Tracheal epithelial cell (primary cell): ENCODE data around the gene KLHL11. TPM values are rescaled to one million over a fixed set of nuclear protein-coding genes. Genes with fewer than 3 reads are reported as not detected.

ENCODE experiments used
- total RNA-seq: library from RNA; depleted of rRNA; stranded (reverse); fragments of >200 nt; gene quantifications from 2 replicates; pipeline ENCODE4 v1.2.1, GENCODE V29; 2014

The KLHL11 gene, protein sequence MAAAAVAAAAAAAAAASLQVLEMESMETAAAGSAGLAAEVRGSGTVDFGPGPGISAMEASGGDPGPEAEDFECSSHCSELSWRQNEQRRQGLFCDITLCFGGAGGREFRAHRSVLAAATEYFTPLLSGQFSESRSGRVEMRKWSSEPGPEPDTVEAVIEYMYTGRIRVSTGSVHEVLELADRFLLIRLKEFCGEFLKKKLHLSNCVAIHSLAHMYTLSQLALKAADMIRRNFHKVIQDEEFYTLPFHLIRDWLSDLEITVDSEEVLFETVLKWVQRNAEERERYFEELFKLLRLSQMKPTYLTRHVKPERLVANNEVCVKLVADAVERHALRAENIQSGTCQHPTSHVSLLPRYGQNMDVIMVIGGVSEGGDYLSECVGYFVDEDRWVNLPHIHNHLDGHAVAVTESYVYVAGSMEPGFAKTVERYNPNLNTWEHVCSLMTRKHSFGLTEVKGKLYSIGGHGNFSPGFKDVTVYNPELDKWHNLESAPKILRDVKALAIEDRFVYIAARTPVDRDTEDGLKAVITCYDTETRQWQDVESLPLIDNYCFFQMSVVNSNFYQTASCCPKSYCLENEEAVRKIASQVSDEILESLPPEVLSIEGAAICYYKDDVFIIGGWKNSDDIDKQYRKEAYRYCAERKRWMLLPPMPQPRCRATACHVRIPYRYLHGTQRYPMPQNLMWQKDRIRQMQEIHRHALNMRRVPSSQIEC
- total RNA-seq = 30.6 and 40.3 TPM in 2 replicates

DNA sequence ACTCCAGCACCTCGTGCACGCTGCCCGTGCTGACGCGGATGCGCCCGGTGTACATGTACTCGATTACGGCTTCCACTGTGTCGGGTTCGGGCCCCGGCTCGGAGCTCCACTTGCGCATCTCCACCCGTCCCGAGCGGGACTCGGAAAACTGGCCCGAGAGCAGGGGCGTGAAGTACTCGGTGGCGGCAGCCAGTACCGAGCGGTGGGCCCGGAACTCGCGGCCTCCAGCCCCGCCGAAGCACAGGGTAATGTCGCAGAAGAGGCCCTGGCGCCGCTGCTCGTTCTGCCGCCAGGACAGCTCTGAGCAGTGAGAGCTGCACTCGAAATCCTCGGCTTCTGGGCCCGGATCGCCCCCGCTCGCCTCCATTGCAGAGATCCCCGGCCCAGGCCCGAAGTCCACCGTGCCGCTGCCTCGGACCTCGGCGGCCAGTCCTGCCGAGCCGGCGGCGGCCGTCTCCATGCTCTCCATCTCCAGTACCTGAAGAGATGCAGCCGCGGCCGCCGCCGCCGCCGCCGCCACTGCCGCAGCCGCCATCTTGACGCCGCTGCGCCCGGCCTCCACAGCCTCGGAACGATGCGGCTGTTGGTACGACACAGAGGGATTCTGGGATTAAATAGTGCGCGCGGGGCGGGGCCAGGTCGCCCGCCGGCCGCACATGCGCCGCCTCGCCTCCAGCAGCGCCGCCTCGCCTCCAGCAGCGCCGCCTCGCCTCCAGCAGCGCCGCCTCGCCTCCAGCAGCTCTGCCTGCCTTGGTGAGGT, at the start of gene KLHL11:
TSS of gene KLHL11 (minus strand) at position 588 of the 760 bp plus-strand sequence. CDS start at position 535, 53 bp downstream.

DNA sequence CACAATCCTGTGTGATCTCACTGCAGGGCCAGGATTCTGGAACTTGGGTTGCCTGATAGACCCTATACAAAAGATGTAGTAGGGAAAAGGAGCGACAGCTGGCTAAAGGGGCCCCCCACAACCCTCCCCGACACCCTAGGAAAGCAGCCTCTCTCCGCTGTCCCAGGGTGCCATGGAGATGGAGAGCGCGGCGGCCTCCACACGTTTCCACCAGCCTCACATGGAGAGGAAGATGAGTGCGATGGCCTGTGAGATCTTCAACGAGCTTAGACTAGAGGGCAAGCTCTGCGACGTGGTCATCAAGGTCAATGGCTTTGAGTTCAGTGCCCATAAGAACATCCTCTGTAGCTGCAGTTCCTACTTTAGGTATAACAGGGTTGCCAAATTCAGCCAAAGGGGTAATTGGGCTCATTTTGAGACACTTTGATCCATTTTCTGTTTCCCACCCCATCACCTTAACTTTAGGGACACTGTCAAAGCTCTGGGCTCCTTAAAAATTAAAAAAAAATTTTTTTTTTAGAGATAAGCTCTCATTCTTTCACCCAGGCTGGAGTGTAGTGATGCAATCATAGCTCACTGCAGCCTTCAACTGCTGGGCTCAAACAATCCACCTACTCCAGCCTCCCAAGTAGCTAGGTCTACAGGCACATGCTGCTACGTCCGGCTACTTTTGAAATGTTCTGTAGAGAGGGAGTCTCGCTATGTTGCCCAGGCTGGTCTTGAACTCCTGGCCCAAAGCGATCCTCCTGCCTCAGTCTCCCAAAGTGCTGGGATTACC, 27.3 kb downstream of the KLHL11 start, which contains the start of gene KLHL10:
TSS of gene KLHL10 (plus strand) at position 65 of the 778 bp plus-strand sequence. CDS start at position 173, 108 bp downstream.

DNA sequence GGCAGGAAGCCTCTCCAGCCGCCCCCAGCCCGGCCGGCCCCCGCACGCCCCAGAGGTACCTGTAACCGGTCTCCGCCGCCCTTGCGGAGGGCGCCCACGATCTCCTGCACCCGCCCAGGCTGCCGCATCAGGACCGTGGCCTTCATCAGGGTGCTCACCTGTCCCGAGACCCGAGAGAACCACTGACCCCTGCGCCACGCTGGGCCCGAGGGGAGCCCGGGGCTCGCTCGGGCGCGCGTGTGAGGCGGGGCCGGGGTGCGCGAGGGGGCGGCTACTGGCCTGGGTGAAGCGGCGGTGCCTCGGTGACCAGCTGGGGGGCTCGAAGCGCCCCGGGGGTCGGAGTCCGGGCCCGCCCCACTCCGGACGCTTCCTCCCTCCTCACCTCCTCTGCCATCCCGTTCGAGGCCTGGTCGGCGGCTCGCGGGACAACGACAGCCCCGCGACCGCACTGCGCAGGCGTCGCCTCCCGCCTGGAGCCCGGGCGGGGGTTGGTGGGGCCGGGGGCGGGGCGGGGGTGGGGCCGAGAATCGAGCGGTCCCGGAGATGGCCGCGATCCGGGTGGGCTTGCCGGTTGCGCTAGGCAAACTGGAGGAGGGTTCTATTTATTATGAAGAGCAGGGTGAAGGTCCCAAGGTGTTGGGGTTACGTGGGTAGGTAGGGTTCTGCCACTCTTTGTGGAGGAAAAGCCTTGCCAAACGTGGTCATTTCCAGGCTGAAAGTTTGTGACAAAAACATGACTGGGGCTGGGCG, 29.2 kb downstream of the KLHL11 start, which contains the start of gene NT5C3B:
TSS of gene NT5C3B (minus strand) at position 433 of the 750 bp plus-strand sequence. CDS start at position 394, 39 bp downstream.

DNA sequence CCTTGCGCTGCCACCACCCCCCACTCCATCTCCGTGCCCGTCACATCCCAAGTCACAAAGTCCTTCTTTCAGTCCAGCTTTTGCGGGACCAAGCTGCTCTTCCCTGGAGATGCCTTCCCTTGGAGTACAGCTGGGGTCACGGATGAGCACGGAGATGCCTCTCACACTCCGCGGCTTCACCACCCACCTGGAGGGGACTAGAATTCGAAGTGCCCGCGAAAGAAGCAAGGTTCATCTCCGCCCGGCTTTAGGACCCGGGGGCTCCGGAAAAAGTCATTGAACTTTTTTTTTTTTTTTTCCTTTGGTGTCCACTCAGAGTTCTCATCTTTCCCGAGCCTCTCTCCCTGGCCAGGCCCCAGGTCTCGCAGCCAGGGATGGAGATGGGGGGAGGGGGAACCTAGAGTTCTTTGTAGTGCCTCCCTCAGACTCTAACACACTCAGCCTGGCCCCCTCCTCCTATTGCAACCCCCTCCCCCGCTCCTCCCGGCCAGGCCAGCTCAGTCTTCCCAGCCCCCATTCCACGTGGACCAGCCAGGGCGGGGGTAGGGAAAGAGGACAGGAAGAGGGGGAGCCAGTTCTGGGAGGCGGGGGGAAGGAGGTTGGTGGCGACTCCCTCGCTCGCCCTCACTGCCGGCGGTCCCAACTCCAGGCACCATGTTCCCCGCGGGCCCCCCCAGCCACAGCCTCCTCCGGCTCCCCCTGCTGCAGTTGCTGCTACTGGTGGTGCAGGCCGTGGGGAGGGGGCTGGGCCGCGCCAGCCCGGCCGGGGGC, 52.7 kb downstream of the KLHL11 start, which contains the start of gene FKBP10:
TSS of gene FKBP10 (plus strand) at position 624 of the 771 bp plus-strand sequence. CDS start at position 655, 31 bp downstream.

DNA sequence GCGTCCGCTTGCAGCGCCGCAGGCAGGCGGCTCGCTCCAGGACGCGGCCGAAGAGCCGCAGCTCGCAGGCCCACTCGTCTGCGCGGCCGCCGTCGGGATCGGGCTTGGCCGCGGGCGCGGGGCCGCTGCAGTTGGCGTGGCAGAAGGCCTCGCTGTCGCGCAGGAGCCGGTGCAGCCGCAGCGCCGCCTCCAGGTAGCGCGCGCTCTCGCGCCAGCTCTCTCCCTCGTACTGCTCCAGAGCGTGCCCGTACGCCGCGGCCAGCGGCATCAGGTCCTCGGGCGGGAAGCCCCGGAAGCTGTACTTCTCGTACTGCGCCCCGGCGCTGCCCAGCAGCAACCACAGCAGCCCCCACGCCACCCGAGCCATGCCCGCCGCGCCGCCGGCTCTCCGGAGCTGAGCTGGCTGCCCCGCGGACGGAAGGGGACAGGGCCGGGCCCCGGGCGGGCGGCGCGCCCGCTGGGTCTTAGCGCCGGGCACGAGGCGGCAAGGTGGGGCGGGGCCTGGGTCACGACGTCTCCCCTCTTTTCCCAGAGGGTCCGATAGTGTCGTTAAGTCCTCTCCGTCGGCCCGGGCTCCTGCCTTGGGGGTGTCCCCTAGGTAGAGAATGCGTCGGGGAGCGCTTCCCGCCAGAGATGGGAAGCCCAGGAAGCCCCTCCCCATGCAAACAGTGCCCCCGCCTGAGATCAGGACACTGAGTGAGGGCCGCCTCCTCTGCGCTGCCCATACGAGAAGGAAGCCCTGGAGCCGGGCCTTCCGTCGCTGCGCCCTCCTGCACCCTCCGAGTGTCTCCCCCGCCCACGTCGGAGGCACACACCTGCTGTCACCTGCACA, 53.5 kb downstream of the KLHL11 start, which contains the start of gene P3H4:
TSS of gene P3H4 (minus strand) at position 401 of the 832 bp plus-strand sequence. CDS start at position 367, 34 bp downstream.

Other genes with a start within 250 kb of the KLHL11 start
- 21,656 and 29,975 TPM in 2 replicates for gene KRT17, start 240.8 kb downstream of the KLHL11 start, total RNA-seq
- 108 and 179 TPM in 2 replicates for gene EIF1, start 176.5 kb downstream of the KLHL11 start, total RNA-seq
- gene GAST, start 153.1 kb downstream of the KLHL11 start, total RNA-seq = 2.1 TPM in 1 of 2 replicates, not detected in the other
- gene HAP1, start 130.8 kb downstream of the KLHL11 start, total RNA-seq = 1.2 and 1.3 TPM in 2 replicates
- gene JUP, start 78.7 kb downstream of the KLHL11 start, total RNA-seq = 606 and 732 TPM in 2 replicates
- 49.9 and 62.7 TPM in 2 replicates for gene P3H4, start 53.5 kb downstream of the KLHL11 start, total RNA-seq
- gene FKBP10, start 52.4 kb downstream of the KLHL11 start, total RNA-seq = 92.1 and 146 TPM in 2 replicates
- gene NT5C3B, start 29.2 kb downstream of the KLHL11 start, total RNA-seq = 51.8 and 82.3 TPM in 2 replicates
- not detected in 2 replicates for gene KLHL10, start 27.6 kb downstream of the KLHL11 start, total RNA-seq
- 106 and 230 TPM in 2 replicates for gene ACLY, start 53.5 kb upstream of the KLHL11 start, total RNA-seq
- 0.72 TPM in 1 of 2 replicates, not detected in the other for gene ODAD4, start 65.2 kb upstream of the KLHL11 start, total RNA-seq
- 22.0 and 36.4 TPM in 2 replicates for gene CNP, start 101.4 kb upstream of the KLHL11 start, total RNA-seq
- gene DNAJC7, start 152.0 kb upstream of the KLHL11 start, total RNA-seq = 41.1 and 48.0 TPM in 2 replicates
- gene NKIRAS2, start 154.7 kb upstream of the KLHL11 start, total RNA-seq = 17.9 and 23.4 TPM in 2 replicates
- gene C17orf113, start 185.2 kb upstream of the KLHL11 start, total RNA-seq = 0.48 and 0.64 TPM in 2 replicates
- under 0.01 TPM in 1 of 2 replicates, not detected in the other for gene ZNF385C, start 233.1 kb upstream of the KLHL11 start, total RNA-seq
- gene DHX58, start 247.3 kb upstream of the KLHL11 start, total RNA-seq = 6.0 and 10.8 TPM in 2 replicates